Activated CD4-positive, CD25-positive, alpha-beta regulatory T cell treated with anti-CD3 and anti-CD28 coated beads, Interleukin-2, amount 50 U/mL, for 24 hours (primary cell): ENCODE data around the gene TLE4.
A peak's percentile ranks its signal among the peaks of the same experiment; 100 is the strongest.
"Not testable (repeated sequence)": the region's sequence is repeated elsewhere in the genome, so short reads cannot be mapped to it uniquely, and the experiment has no call there.

Experiments used
- ATAC-seq, 2 donors: fragments of 150-1000 bp; cut with Tn5 transposase; one replicate each; pipeline ENCODE4 v1.10.0; 2021; ENCODE audit warnings: mild to moderate bottlenecking in 1 of 2, moderate library complexity in 1 of 2

Gene TLE4

DNA sequence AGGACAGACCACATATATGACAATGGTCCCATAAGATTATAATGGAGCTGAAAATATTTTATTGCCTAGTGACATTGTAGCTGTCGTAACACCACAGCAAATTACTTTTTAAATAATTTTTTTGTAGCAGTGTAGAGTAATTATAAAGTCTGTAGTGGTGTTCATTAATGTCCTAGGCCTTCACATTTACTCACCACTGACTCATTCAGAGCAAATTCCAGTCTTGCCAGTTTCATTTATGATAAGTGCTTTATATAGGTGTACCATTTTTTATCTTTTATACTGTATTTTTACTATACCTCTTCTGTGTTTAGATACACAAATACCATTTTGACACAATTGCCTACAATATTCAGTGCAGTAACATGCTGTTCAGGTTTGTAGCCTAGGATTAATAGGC, 67.6 kb downstream of the TLE4 start:
- no peak for ATAC-seq

DNA sequence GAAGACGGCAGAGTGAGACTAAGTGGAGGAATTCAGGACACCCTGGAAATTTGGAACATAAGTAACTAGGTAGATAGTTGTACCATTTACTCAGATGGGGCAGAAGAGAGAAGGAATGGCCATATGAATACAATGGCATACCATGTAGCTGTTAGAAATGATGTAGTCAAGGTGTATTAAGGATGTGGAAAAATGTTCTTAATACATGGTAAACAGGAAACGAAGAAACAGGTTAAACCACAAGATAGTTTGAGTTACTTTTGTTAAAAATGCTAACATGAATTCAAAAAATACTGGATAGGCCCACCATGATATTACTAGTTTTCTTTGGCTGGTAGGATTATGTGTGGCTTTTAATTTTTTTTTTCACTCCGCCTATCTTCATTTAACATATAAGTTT, 68.3 kb downstream of the TLE4 start:
- ATAC-seq, result not testable (repeated sequence)

DNA sequence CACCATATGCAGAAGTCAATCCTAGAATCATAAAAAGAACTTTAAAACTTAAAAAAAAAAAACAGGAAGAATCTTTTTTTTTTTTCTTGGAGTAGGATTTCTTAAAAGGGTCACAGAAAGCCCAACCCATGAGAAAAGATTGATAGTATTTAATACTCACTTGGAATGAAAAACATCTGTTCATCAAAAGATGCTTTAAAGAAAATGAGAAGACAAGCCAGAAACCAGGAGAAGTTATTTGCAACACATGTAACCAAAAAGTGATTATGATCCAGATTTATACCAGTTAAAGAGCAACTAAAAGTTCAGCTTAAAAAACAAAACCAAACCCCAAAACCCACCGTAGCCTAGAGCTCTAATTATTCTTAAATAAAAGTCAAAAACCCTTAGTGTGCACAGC, 69.3 kb downstream of the TLE4 start:
- ATAC-seq, result no peak

DNA sequence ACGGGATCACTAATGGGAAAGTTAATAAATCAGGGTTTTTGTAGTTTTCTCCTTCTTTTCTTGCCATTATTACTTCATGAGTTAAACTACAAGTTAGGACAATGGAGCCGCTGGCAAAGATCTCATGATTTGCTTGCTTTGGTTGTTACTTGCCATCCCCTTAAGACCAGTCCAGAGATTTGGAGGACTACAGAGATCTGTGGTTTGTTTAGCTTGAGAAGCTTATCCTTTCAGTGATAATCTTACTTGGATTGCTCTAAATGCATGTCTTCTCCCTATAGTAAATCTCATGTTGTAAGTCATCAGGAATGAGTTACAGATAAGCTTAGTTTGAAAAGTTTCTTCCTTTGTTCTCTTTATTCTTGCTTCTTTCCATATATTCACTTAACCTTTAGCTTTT, 70.9 kb downstream of the TLE4 start:
- ATAC-seq, result no peak

DNA sequence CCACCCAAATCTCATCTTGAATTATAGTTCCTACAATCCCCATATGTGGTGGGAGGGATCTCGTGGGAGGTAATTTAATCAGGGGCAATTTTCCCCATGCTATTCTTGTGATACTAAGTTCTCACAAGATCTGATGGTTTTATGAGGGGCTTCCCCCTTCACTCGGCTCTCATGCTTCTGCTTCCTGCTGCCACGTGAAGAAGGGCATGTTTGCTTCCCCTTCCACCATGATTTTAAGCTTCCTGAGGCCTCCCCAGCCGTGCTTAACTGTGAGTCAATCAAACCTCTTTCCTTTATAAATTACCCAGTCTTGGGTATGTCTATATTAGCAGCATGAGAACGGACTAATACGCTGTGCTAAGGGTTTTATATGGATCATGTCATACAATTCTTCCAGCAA, 72.3 kb downstream of the TLE4 start:
- ATAC-seq, result no peak

DNA sequence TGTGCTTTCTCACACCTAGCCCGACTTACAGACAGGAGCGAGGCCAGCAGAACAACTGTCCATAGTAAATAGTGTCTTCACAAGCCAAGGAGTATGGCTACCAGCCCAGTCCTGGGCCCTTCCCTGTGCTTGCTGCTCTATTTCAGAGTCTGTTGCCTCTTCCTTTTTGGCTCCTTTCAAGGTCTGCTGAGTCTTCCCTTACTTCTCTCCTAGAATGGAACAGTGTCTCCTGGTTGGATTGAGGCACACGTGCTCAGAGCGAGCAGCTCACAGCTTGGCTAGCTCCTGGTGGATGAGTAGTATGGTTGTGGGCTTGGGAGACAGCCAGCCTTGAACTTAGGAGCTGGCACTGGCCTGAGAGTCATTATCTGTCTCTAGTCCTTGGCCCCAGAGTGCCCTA, 72.8 kb downstream of the TLE4 start:
- ATAC-seq, result no peak

DNA sequence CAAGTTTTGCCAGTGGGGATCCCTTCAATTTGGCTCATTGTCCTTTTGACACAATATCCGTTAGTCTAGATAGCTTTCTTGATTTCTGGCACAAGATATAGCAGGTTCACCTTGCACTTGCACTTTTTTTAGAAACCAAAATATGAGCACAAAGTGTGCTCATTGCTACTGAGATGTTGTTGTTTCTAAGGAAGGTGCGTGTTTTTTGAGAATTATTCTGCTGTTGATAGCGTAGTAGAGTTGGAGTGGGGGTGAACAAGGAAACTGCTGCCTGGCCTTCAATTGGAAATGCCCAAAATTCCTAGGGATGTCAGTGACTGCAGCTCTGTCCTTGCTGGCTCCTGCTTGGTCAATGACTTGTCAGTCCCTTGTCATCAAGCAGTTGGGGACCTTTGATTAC, 73.3 kb downstream of the TLE4 start:
- no peak for ATAC-seq

DNA sequence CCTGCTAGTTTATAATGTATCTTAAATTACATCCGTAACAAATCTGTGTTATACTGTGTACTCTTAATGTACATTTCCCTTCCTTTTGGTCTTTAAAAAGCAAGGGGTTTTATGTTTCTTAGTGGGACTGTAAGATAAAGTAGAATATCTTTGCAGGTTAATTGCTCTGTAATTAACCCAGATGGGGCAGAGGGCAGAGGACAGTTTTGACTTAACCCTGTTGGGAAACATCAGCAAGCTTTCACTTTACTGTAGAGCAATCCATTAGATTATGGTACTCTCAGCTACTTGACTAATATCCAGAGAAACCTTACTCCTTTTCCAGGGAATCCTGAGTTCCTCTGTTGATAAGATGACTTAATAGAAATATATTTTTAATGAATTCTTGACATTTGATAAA, 74.3 kb downstream of the TLE4 start:
- no peak for ATAC-seq

DNA sequence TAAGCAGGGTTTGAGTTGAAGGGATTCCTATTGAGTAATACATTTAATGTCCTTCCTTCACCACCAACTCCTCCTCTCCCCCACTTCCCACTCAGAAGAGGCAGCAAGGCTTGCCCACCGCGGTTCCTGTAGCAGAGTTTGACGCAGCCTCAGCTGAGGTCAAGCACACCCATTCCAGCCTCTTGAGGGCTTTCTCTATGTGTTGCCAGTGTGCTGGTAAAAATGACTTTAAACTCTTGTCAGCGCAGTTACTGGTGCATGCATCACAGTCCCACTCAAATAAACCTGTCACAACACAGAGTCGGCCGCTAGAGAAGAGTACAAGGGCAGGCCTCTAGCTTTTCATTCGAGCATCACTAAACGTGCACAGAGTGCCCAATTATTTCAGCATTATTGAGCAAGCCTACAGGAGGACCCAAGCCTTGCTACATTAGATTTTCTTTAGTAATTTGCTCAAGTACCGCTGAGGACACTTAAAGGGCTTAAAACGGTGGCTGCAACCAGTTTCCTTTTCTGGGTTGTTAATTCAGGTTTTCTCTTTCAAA, 79.6 kb downstream of the TLE4 start:
- no peak for ATAC-seq

DNA sequence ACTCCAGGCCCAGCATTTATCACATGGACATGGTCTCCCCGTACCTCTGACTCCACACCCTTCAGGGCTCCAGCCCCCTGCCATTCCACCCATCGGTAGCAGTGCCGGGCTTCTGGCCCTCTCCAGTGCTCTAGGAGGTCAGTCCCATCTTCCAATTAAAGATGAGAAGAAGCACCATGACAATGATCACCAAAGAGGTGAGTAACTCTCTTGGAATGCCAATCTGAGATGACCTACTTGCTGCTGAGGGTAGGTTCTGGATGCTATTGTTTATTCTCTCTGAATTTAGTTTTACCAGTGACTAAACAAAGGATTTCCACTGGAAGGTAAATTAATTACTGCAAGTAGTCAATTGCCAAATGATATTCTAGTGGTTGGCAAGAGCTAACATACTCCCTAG, 80.8 kb downstream of the TLE4 start:
- ATAC-seq, result no peak

DNA sequence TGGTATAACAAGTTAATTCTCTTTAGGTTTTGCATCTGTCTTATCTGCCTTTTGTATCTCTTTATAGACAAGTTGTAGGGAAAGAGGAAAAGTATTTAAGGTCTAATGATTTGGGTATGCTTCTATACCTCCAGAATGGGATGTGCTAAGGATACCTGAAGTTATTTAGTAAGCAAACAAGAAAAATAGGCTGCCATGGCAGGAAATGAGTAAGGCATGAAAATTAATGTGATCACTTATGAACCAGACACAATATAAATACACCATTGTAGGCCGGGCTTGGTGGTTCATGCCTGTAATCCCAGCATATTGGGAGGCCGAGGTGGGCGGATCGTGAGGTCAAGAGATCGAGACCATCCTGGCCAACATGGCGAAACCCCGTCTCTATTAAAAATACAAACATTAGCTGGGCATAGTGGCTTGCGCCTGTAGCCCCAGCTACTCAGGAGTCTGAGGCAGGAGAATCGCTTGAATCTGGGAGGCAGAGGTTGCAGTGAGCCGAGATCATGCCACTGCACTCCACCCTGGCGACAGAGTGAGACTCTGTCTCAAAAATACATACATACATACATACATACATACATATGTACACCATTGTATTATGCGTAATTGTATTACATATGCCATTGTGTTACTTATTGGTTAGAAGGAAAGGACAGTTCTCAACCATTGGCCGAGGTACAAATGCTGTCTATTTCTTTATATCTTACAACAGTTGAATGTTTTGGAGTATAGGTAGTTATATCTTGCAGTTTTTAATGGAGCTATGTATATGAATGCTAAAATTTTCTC, 83.0 kb downstream of the TLE4 start:
- ATAC-seq, result not testable (repeated sequence)

DNA sequence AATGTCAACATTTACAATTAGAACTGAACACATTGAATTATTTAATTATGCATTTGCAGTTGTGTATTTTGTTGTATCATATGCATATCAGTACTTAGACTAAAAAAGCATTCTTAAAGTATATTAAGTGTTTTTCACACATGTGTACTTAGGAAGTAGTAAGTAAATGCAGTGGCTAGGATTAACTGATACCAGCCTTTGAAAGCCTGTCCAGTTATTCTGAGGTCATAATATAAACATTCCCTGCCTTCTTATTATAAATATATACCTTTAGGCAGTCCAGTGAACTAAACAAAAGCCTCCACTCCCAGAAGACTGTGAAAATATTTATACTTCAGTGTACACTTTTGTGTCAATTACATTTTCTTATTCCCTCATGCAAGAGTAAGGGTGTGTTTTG, 83.8 kb downstream of the TLE4 start:
- ATAC-seq, result no peak

DNA sequence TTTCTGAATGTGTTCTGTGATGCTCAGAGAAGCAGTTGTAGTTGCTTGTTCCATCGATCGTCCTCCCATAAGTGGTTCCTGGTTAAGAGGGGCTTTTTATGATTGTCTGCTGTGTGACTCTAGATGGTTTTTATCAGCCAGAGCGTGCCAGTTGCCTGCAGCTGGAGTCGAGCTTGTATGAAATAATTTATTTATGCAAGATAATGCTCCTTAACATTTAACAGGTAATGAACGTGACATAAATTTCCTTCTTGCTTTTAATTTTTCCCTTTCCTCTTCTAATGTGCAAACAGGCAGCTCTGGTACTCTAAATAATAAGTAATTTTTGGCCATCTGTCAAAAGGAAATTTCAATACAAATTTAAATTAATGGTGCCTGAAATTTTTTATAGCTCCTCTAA, 84.4 kb downstream of the TLE4 start:
- ATAC-seq, result no peak

DNA sequence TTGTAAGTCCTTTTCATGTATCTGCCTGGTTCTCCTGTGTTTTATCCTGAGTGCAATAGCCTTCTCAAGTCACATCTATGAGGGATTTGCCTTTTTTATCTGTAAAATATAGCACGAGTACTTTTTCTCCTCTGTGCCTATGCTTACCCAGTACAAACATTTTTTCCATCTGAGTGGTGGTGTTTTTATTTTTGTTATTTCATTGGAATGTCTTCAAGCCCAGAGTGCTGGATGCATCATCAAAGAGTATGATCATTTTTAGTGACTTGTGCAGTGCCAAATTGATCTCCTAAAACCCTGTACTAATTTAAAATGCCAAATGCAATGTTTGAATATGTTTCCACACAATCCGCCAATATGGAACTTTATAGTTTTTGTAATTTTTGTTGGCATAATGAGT, 86.1 kb downstream of the TLE4 start:
- ATAC-seq, result no peak

DNA sequence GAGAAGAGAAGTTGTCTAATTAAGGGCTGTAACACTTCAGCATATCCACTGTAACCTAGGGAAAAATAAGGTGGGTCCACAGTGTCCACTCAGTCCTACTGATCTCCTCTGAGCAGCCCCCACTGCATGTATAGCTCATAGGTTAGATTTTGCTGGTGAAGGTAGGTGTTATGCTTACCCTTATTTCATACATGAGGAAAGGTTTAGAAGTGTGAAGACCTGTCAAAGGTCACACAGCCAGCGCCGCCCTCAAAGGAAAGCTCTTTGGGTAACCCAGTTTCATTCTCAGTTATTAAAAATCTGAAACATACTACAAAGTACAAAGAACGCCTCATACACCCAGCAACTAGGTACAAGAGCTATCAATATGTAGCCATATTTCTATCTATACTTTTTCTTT, 87.2 kb downstream of the TLE4 start:
- ATAC-seq, result peak; percentile 10 to 25

DNA sequence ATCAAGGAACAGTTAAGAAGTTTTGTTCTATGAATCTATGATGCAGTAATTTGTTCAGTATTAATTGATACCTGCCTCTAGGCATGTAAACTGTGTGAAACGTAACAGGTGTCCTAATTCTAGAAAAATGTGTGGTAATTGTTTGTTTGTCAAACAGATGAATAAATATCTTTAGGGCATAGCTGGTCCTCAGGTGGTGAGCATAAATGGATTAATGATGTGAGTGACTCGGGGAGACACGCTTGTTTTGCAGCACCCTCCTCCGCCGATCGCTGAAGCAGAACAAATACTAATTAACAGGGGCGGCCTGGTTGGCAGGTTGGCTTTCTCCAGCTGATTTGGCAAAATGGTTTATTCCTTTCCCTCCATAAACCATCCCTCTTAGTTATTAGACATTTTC, 88.8 kb downstream of the TLE4 start:
- no peak for ATAC-seq

DNA sequence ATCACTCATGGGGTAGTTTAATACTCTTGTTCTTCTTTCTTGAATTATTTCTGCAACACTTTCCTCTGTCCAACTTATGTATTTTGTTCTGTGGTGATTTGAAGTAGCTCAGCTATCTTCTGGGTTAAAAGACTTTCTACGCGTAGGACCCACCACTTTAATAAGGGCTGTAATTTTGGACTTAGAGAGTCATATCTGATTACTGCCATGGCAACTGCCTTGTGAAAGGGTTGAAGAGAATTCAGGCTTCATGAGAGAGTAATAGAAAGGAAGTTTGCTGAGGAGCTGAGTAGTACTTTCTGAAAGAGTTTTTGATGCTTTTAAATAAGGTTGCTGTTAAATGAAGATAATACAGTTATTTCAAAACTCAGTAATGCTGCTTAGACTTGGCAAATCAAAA, 89.5 kb downstream of the TLE4 start:
- no peak for ATAC-seq

DNA sequence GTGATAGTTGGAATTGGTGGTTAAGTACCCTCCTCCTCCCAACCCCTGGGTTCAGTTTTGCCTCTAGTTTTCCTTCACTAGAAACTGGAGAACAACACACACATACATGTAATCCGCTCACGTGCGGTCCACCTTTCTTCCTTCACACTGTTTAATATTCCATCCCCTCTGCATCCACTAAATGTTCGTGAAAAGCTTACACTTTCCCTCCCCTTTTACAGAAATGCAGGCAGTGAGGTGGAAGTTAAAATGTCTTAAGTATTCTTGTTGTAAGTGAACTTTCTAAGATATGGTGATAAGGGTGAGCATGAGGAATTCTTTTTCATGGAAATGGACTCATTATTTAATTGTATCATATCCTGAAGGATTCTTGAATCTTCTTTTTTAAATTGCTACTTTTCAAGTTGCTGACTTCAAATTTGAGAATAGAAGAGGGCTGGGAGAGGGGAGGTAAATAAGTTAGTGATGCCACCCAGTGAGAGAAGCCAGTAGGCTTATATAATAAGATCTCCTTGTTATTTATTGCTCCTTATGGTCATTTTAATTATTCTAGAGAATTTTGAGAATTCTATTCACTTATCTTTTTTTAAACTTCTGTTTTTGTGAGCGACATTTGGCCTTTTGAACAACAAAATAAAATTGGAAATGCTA, 90.2 kb downstream of the TLE4 start:
- ATAC-seq, result no peak

DNA sequence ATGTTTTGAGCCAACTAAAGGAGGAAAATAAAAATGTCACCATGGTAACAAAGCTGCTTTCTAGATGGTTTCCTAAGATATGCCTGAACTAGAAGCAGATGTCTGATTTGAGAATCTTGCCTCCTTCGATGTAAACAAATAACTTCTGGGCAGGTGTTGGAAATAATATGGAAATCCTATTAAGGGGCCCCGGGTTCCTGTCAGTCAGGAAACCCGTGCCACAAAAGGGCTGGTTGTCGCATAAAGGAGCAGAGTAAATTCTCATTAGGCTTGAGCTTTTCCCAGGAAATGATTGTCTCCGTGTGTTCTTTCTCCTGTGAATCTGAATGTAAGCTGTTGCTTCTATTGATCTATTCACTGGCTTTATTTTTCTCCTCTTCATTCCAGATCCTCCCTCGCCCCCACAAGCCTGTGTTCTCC, 90.8 kb downstream of the TLE4 start:
- no peak for ATAC-seq

DNA sequence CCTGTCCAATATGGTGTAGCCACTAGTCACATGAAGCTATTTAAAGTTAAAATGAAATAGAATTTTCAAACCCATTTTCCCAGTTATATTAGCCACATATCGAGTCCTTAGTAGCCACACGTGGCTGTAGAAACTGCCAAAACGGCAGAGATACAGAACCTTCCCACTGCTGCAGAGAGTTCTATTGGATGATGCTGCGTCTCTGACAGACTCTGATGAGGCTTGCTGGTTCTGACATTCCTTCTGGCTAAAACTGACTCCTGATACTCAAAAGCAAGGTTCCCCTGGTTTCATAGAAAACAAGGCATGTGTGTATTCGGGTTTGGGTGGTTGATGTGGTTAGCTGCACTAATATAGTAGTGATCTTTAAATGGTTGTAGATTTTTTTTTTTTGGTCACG, 91.5 kb downstream of the TLE4 start:
- ATAC-seq, result no peak

DNA sequence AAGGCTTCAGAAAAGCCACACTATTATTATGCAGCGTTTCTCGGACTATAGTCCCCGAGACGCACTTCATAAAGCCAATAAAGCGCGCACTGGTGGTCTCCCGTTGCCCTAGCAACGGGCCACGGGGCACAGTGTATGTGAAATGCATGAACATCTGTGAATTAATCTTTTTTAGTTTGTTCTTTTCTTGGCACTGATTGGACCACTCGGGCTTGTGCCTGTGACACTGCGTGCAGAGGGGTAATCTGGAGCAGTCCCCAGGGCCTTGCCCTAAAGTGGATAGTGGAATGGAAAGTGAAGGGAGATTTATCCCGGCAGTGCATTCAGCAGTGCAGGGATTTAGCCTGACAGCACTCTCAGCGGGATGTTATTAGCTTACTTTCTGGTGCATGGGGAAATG, 92.1 kb downstream of the TLE4 start:
- ATAC-seq, result no peak

DNA sequence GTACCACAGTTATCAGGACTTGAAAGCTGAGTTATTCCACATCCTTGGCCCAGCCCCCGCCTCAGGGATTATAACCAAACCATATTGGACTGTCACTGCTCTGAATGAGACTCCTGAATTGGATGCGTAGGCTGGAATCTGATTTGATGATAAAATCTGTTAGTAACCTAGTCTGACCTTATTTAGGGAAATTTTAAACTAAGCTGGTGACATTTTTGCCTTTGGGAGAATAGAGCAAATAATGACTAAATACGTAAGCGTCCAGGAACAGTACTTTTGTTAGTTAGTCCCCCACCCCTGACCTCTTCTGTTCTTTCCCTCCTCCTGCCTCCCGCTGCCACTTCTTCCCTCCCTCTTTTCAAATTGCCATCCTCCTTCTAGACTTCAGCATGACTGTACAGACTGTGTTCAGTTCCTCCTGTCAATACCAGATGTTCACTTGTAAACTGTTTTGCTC, 92.6 kb downstream of the TLE4 start:
- no peak for ATAC-seq

DNA sequence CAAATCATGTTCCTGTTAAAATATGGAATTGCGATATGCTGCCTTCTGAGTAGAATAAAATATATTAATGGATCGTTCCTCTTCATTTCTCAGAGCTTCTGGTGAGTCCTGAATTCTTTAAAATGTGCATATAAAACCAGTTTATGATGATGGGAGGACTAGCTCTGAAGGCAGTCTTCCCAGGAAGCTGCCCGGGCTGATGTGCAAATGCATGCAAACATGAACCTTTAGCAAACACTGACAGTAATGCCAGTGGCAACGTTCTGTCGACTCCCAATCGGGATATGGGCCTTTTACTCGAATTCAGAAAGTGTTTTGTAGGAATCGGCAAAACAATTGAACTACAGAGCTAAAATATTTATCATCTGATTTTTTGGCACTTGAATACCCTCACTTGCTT, 93.6 kb downstream of the TLE4 start:
- ATAC-seq, result no peak

DNA sequence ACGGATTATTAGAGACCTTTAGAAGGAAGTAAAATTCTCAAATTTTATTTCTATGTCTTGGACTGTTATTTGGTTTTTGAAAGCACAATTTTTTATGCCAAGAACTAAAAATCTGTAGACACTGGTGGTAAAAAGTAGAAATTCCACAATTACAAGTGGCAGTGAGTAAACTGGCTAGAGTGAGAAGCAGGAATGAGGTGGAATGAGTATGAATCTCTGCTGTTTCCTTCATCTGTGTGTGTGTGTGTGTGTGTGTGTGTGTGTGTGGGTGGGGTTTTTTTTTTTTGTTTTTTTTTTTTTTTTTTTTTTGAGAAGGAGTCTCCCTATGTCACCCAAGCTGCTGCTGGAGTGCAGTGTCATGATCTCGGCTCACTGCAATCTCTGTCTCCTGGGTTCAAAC, 94.2 kb downstream of the TLE4 start:
- ATAC-seq, result no peak
